HUES64 (cell line): ENCODE measurements around the gene ABCD3.

ENCODE experiments used
- H3K27ac ChIP-seq: 2 replicates; pipeline ENCODE4 v1.7.0; 2013; ENCODE audit warnings: low read depth, low read length, inconsistent platforms
- H3K27me3 ChIP-seq: 2 replicates; pipeline ENCODE4 v1.6.1; 2013; ENCODE audit warnings: mild to moderate bottlenecking, low read length; ENCODE audit not compliant: insufficient read depth
- H3K36me3 ChIP-seq: 2 replicates; pipeline ENCODE4 v1.6.1; 2013; ENCODE audit warnings: mild to moderate bottlenecking, low read length; ENCODE audit not compliant: insufficient read depth
- H3K4me1 ChIP-seq: 2 replicates; pipeline ENCODE4 v1.6.1; 2013; ENCODE audit warnings: mild to moderate bottlenecking, low read length, moderate library complexity; ENCODE audit not compliant: insufficient read depth
- H3K4me3 ChIP-seq: 2 replicates; pipeline ENCODE4 v1.5.1; 2013; ENCODE audit warnings: mild to moderate bottlenecking, low read length, moderate library complexity
- H3K9ac ChIP-seq: 2 replicates; pipeline ENCODE4 v1.6.1; 2013; ENCODE audit warnings: mild to moderate bottlenecking, low read depth, low read length
- H3K9me3 ChIP-seq: 2 replicates; pipeline ENCODE4 v1.6.1; 2013; ENCODE audit warnings: low read depth, low read length; ENCODE audit not compliant: insufficient read depth
- WGBS: fragments of 150-250, 120-280 bp; methylation state at CpG from one replicate; pipeline ENCODE4 v1.1.7; 2013; ENCODE audit warnings: missing lambda C conversion rate; 5-methylcytosine and 5-hydroxymethylcytosine counted together

The ABCD3 gene

DNA sequence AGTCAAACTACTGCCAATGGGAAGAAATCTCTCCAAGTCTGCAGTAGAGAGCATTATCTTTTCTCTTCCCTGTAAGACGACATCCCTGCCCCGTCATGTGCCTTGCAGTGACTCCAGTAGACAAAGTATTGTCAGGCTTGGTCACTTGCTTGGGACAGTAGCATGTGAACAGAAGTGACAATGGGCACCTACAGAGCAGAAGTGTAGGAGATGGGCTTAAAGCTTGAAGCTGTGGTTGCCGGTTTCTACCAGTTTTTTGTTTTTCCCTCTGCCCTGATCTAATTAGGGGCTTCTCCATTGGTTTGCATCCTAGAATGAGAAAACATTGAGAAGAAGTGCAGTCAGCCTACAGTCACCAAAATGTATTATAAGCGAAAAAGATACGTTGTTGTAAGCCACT is 110.6 kb downstream of the ABCD3 start:
- H3K36me3 ChIP-seq, result peaks cover 44% of the 10 kb centered on the region
- no peaks in the 10 kb centered on the region for H3K9me3 ChIP-seq
- H3K4me1 ChIP-seq, result peaks cover 16% of the 10 kb centered on the region
- no peaks in the 10 kb centered on the region for H3K27me3 ChIP-seq
- no peak overlapping the region for H3K4me3 ChIP-seq
- no peak overlapping the region for H3K27ac ChIP-seq
- 96% methylated on average over 5 of the region's 5 CpGs for WGBS
- no peak overlapping the region for H3K9ac ChIP-seq

DNA sequence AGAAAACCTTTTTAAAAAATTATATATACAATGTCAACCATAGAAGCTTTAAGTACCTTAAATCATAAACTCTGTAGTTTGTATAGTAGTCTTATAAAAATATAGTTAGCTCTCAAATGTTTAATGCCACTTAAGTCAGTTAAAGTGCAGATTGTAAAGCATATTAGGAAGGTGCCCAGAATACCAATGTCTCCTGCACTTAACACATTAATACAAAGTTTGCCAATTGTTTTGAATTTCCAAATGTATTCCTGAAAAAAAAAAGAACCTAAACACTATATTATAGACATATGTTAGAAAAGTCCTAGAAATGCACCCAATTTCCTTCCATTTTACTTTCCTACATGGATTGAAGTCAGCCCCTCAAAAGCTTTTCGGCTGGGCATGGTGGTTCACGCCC is 111.2 kb downstream of the ABCD3 start:
- Histone ChIP-seq H3K9ac (no peak overlapping the region), H3K36me3 (peaks cover 48% of the 10 kb centered on the region), H3K4me1 (peaks cover 16% of the 10 kb centered on the region), H3K27ac (no peak overlapping the region), H3K9me3 (no peaks in the 10 kb centered on the region), H3K4me3 (no peak overlapping the region), H3K27me3 (no peaks in the 10 kb centered on the region)
- 94% methylated on average over 2 of the region's 2 CpGs for WGBS

DNA sequence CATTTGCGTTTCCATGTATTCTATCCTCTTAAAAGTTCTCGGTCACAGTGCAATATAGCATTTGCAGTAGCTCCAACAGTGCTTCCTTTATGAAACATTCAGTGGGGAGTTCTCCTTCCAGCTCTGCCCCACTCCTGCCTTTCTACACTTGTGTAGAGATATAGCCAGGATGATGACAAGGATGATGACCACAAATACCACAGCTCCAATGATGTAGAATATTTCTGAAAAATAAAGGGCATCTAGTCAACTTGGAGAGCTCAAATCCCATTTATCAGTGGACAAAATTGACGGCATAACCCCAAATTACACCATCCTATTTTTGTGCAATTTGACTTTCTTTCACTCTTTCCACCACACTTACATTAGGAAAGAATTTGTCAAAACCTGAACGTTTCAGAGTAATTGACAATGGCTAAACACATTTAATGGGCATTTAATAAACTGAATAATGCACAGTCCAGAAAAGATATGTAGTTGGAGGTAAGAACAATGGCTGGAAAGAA is 112.2 kb downstream of the ABCD3 start:
- H3K36me3 ChIP-seq, result peaks cover 58% of the 10 kb centered on the region
- no peak overlapping the region for H3K27ac ChIP-seq
- H3K9me3 ChIP-seq, result no peaks in the 10 kb centered on the region
- 93% methylated on average over 4 of the region's 4 CpGs for WGBS
- no peak overlapping the region for H3K9ac ChIP-seq
- peaks cover 16% of the 10 kb centered on the region for H3K4me1 ChIP-seq
- no peaks in the 10 kb centered on the region for H3K27me3 ChIP-seq
- no peak overlapping the region for H3K4me3 ChIP-seq

GRCh38 chr1:94531664-94532063 is 113.5 kb downstream of the ABCD3 start:
- 96% methylated on average over 6 of the region's 6 CpGs for WGBS
- no peaks in the 10 kb centered on the region for H3K27me3 ChIP-seq
- no peak overlapping the region for H3K9ac ChIP-seq
- H3K9me3 ChIP-seq, result no peaks in the 10 kb centered on the region
- H3K27ac ChIP-seq, result no peak overlapping the region
- peaks cover 16% of the 10 kb centered on the region for H3K4me1 ChIP-seq
- H3K36me3 ChIP-seq, result peaks cover 65% of the 10 kb centered on the region
- H3K4me3 ChIP-seq, result no peak overlapping the region

DNA sequence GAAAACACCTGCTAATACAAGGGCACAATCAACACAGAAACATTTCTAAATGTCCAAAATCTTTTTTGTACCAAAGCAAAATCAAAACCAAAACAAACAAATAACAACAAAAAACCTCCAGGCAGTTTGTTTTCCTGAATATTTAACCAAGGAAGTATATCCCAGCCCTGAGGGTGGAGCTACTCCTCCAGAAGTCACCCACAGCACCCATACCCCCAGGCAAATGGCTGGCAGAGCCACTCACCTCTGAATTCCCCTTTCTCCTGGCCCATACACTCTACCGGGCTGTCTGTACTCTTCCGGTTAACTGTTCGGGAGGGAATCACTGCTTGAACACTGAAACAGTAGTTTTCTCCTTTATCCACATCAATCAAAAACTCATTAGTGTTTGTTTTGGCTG is 113.9 kb downstream of the ABCD3 start:
- WGBS, result 87% methylated on average over 3 of the region's 3 CpGs
- no peak overlapping the region for H3K27ac ChIP-seq

DNA sequence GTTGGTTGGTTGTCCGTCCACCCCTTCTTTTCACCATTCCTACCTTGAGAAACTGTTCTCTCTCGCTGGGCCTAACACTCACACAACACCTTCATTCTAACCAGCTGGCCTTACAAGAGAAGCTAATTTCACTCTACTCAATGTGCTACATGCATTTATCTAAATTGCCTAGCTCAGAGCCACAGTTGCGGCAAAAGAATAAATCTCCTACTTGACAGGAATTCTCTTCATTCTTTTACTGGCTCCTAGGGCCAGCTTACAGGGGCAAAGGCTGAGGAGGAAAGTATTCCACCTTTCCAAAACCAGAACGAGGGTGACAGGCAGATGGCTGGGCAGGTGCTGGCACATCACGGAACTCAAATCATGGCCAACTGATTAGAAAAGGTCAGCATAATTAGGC is 116.9 kb downstream of the ABCD3 start:
- Histone ChIP-seq H3K27ac (no peak overlapping the region), H3K4me3 (no peak overlapping the region), H3K9me3 (no peaks in the 10 kb centered on the region), H3K36me3 (peaks cover 83% of the 10 kb centered on the region), H3K27me3 (peaks cover 7% of the 10 kb centered on the region), H3K9ac (no peak overlapping the region), H3K4me1 (peaks cover 21% of the 10 kb centered on the region)
- 97% methylated on average over 5 of the region's 5 CpGs for WGBS

More for the DNA sequence above, 113.9 kb downstream of the ABCD3 start:
- H3K27me3 ChIP-seq, result no peaks in the 10 kb centered on the region
- H3K9ac ChIP-seq, result no peak overlapping the region
- H3K36me3 ChIP-seq, result peaks cover 69% of the 10 kb centered on the region
- H3K4me1 ChIP-seq, result peaks cover 16% of the 10 kb centered on the region
- no peak overlapping the region for H3K4me3 ChIP-seq
- no peaks in the 10 kb centered on the region for H3K9me3 ChIP-seq

DNA sequence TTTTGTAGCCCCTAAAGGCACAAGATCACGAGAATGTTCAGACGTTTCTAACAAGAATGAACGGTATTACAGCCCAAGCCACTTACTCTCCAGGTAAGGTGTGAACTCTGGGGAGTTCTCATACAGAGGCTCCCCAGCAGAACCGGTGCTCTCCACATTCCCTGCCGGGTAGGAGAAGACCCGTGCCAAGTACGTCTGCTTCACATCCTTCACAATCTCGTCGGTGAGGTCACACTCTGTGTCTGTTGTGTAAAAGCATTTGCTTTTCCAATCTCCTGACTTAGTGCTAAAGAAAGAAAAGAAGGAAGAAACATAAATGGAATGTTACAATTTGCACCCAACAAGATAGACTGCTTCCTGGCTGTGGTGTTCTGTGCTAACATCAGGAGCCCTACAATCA is 117.7 kb downstream of the ABCD3 start:
- Histone ChIP-seq H3K4me3 (no peak overlapping the region), H3K4me1 (peaks cover 25% of the 10 kb centered on the region), H3K9me3 (no peaks in the 10 kb centered on the region), H3K27me3 (peaks cover 15% of the 10 kb centered on the region), H3K36me3 (peaks cover 75% of the 10 kb centered on the region), H3K9ac (no peak overlapping the region), H3K27ac (no peak overlapping the region)
- WGBS, result 94% methylated on average over 9 of the region's 9 CpGs

DNA sequence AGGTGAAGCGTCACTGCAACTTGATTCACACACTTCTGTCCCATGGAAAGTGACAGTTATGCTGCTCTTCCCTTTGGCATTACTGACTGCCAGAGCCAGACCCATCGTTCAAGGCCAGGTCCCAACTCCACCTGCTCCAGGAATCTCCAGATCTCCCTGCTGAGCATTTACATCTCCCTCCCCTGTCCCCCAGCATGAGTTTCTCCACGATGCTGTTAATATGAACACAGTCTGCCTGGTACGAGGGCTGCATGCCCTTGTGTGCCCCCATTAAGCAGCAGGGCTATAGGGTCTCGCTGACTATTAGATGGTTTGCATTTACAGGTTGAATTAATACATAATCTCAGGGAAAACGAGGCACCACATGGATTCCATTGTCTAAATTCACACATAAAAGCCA is 119.1 kb downstream of the ABCD3 start:
- H3K9me3 ChIP-seq, result no peaks in the 10 kb centered on the region
- H3K4me3 ChIP-seq, result no peak overlapping the region
- WGBS, result 78% methylated on average over 6 of the region's 6 CpGs
- H3K27ac ChIP-seq, result no peak overlapping the region
- peaks cover 23% of the 10 kb centered on the region for H3K27me3 ChIP-seq
- peaks cover 26% of the 10 kb centered on the region for H3K4me1 ChIP-seq
- no peak overlapping the region for H3K9ac ChIP-seq
- peaks cover 62% of the 10 kb centered on the region for H3K36me3 ChIP-seq

GRCh38 chr1:94538243-94538827 is 120.1 kb downstream of the ABCD3 start:
- WGBS, result 68% methylated on average over 6 of the region's 6 CpGs
- Histone ChIP-seq H3K27me3 (peaks cover 34% of the 10 kb centered on the region), H3K4me3 (peak overlapping the region; percentile 0; the same call in 1 of the 2 replicates), H3K9ac (no peak overlapping the region), H3K4me1 (peaks cover 36% of the 10 kb centered on the region), H3K36me3 (peaks cover 52% of the 10 kb centered on the region), H3K27ac (no peak overlapping the region), H3K9me3 (no peaks in the 10 kb centered on the region)

DNA sequence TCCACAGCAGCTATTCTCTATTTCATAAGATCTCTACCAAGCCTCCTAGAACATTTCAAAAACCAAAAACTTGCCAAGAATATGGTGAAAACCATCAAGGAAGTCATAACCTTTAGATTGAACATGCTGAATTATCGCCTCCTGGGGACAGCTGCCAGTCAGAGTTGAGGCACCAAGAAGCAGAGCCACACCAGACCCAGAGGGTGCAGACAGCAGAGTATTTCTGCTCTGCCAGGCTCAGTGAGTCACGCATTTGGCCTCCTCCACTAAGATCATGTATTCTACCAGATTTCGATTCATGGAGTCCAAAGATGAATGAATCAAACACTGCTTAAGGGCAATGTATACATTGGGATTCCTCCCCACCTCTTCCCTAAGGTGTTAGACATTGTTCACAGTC is 121.3 kb downstream of the ABCD3 start:
- Histone ChIP-seq H3K36me3 (peaks cover 44% of the 10 kb centered on the region), H3K27ac (no peak overlapping the region), H3K27me3 (peaks cover 44% of the 10 kb centered on the region), H3K9ac (no peak overlapping the region), H3K4me1 (peaks cover 43% of the 10 kb centered on the region), H3K4me3 (peak overlapping the region; percentile 76), H3K9me3 (no peaks in the 10 kb centered on the region)
- 90% methylated on average over 3 of the region's 3 CpGs for WGBS

- Histone ChIP-seq H3K36me3 (peaks cover 32% of the 10 kb centered on the region), H3K4me1 (peaks cover 43% of the 10 kb centered on the region), H3K9me3 (no peaks in the 10 kb centered on the region), H3K27ac (no peak overlapping the region), H3K9ac (peak overlapping the region; percentile 77), H3K4me3 (peak overlapping the region; percentile 76), H3K27me3 (peaks cover 44% of the 10 kb centered on the region)
- WGBS, result 12% methylated on average over 23 of the region's 23 CpGs
These were observed 122.5 kb downstream of the ABCD3 start for GRCh38 chr1:94540440-94541245.
